HG03575 (cell line): Measurements from ENCODE around the gene GPRC5A.
A peak's percentile ranks its signal among the peaks of the same experiment; 100 is the strongest.

Experiments
- ATAC-seq: cut with Tn5 transposase; IDR thresholded peaks from one replicate; pipeline ENCODE4 v1.9.1; 2021; ENCODE audit not compliant: unreplicated experiment, insufficient number of reproducible peaks, low FRiP score; ENCODE audit errors: extremely low read depth

Gene GPRC5A

DNA sequence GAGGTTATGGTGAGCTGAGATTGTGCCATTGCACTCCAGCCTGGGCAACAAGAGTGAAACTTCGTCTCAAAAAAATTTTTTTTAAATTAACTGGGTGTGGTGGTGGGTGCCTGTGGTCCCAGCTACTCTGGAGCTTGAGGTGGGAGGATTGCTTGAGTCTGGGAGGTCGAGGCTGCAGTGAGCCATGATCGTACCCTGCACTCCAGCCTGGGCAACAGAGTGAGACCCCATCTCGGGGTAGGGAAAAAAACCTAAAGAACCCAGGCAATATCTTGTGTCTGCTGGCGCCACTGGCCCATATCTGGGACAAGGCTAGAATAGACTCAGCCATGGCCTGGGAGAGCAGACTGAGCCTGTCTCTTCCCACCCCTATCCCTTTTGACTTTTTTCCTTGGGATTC, 9.1 kb upstream of the GPRC5A start:
- ATAC-seq = no peak

DNA sequence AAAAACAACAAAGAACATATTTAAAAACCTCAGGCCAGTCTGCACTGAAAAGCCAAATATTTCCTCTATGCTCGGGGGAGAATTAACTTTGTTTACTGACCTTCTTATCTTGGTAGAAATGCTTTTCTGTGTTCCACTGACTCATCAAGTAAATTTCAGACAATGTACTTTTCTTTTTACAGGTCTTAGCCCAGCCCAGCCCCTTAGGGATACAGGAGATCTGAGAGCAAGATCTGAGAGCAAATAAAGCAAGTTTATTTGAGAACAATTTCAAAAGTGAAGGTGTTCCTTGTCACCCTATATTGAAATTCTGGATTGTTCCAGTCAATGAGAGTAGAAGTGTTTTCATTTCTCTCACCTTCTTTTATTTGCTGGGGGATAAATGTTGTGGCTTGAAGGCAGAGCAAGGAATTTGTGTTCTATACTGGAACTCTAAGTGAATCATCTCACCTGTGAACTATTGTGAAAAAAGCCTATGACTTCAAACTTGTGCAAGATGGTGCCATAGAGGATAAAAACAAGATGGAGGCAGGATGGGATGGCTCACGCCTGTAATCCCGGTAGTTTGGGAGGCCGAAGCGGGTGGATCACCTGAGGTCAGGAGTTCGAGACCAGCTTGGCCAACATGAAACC, 7.9 kb upstream of the GPRC5A start:
- no peak for ATAC-seq

DNA sequence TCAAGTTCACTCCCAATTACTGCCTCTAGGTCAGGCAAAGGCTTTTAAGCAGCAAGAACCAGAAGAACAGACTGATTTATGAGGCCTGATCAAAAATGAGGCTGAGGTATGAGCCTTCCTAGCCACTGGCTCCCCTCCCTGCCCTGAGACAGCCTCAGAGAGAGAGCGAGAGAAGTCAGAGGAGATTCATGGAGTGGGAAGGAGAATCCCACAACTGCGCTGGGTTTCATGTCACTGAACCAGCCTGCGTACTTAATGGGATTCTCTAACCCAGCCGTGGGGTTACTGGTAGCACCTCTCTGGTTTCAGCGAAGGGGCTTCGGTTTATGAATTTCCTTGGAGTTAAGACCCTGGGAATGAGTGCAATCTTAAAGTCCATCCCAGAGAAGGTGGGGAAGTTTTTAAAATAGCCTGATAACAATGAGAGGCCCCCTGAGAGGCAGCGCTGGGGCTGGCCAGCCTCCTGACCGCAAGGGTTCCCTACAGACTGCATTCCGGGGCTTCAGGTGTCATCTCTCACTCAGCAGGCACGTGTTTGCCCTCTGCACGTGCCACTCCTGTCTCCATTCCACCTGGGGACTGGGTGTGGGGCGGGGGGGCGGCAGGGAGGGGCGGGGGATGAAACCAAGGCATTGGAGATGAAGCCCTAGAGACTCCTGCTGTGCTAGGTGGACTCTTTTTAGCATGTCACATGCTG, 6.1 kb upstream of the GPRC5A start:
- ATAC-seq = no peak

DNA sequence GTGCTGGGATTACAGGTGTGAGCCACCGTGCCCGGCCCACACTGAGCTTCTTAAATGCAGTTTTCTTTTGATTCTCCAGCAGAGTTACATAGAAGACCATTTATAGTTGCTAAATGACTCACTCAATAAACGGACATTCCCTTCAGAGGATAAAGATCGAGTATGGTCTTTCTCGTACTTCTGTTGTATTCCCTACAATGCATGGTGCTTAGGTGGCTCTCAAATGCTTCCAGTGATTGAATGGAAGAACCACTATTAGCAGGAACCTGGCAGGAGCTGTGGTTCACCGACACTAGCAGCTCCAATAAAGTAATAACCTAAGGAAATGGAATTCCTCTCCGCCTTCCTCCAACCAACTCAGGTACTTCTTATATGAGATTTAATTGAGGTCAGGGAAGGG, 3.9 kb upstream of the GPRC5A start:
- no peak for ATAC-seq

DNA sequence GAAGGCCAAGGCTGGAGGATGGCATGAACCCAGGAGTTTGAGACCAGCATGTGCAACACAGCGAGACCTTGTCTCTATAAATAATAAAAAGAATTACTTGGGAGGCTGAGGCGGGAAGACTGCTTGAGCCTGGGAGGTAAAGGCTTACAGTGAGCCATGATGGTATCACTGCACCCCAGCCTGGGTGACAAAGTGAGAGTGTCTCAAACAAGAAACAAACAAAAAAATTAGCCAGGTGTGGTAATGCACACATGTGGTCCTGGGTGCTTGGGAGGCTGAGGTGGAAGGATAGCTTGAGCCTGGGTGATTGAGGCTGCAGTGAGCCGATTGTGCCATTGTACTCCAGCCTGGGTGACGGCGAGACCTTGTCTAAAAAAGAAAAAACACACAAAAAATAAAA, 1.7 kb upstream of the GPRC5A start:
- no peak for ATAC-seq

DNA sequence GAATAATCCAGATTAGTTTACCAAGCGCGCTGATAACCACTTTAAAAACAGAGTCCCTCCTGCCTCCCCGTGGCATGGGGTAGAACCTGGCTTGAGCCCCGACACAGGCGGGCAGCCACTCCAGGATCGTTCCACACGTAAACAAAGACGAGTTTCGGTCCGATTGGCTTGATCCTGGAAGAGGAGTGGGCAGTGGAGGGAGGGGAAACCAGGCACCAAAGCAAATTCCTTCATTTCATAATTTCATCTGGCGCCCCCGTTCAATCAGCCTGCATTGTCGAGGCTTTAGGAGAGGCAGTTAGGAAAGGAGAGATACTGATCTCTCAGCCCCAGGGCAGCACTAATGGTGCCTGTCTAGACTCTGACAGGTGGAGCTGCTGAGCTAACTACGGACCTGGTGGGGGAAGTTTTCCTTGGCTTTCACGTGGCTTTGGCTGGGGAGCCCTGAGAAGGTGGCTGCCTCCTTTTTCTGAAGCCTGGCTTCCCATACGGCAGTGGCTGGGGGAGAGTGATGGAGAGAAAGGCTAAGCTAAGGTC, 751 bp upstream of the GPRC5A start:
- no peak for ATAC-seq

DNA sequence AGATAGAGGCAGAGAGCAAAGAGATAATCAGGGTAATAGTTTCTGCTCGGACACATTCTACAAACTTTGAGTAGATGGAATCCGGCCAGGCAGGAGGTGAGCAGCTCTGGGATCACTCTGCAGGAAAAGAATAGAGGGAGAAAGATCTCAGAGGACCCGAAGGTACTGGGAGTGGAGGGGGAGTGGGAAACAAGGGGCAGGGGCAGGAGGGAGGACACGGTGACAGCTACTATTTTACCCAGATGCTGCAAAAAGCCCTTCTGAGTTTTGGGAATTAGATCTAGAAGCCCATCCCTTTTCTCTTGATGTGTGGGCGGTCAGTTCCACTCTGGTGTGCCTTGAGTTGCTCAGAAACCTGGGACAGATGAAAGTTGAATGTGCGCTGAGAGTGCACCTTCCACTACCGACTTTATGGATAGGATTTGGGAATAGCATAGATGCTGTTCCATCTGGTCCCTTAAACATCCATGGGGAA, 556 bp downstream of the GPRC5A start:
- ATAC-seq = no peak

DNA sequence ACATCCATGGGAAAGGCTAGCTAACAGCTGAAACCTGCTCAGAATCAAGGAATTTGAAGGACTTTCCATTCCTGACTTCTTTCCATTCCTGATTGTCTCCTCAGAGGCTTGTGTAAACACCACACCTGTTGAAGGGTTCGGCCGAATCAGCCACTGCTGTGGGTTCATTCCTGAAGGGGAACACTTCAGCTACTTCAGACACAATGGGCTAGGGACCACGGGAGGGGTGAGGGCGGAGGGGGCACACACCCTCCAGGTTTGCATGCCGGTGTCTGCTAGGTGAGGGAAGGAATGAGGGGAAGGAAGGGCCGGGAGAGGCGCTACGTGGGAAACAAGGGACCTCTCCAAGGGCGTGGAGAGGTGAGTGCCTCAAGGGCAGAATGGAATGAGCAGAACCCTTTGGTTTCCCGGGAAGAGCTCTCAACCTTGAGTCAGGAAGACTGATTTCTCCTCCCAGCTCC, 1.3 kb downstream of the GPRC5A start:
- no peak for ATAC-seq

DNA sequence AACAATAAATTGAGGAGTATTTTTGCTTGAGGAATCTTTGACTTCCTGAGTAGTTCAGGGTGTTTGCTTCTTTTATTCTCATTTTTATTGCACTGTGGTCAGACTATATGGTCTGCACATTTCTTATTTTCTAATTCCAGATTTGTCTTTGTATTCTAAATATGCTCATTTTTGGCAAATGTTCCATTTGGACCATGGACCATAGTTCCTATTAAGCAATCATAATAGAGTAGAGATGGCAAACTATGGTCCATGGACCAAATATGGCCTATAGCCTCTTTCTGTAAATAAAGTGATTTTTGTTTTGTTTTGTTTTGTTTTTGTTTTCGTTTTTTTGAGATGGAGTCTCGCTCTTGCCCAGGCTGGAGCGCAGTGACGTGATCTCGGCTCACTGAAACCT, 2.1 kb downstream of the GPRC5A start:
- no peak for ATAC-seq

DNA sequence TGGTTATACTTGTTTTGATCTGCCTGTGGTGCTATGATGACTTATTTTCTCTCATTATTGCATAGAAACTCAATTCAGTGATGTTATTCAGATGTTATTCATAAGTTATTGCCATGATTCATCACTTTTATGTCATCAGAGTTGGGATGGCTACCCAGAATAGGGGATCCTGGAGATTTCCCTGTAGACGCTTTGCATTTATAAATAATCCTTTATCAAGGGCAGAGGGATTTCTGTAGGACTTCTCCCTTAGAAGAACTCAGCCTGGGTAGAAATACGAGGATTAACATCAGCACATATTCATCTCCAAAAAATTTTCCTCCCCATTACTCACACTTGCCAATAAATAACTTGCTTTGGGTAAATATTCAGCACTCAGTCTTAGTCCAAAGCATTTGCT, 4.9 kb downstream of the GPRC5A start:
- no peak for ATAC-seq

DNA sequence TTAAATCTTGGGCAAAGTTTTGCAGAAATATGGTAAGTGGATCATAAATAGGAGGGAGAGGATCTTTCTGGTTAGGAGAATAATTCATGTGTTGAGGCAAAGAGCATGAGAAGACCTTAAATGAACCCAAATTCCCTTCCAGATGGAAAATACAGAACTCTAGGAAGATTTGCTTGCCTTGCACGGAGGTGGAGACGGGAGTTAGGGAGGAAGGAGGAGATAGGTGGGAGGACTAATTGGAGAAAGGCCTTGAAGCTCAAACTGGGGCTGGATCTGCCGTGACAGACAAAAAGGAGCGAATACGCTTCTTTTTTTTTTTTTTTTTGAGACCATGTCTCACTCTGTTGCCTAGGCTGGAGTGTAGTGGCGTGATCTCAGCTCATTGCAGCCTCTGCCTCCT, 5.9 kb downstream of the GPRC5A start:
- no peak for ATAC-seq

DNA sequence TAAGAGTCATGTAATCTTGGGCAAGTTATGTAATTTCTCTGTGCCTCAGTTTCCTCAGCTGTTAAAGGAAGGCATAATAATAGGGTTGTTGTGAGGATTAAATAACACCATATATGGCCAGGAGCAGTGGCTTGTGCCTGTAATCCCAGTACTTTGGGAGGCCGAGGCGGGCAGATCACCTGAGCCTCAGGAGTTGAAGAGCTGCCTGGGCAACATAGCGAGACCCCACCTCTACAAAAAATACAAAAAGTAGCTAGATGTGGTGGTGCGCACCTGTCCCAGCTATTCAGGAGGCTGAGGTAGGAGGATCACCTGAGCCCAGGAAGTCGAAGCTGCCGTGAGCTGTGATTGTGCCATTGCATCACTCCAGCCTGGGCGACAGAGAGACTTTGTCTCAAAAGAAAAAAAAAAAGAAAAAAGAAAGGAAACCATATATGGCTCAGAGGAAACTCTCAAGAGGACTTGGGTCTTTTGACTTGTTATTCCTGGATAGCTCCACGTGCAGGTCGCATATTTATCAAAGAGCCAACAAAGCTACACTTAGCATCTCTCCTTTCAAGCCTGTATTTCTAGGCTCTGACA, 6.9 kb downstream of the GPRC5A start:
- no peak for ATAC-seq

DNA sequence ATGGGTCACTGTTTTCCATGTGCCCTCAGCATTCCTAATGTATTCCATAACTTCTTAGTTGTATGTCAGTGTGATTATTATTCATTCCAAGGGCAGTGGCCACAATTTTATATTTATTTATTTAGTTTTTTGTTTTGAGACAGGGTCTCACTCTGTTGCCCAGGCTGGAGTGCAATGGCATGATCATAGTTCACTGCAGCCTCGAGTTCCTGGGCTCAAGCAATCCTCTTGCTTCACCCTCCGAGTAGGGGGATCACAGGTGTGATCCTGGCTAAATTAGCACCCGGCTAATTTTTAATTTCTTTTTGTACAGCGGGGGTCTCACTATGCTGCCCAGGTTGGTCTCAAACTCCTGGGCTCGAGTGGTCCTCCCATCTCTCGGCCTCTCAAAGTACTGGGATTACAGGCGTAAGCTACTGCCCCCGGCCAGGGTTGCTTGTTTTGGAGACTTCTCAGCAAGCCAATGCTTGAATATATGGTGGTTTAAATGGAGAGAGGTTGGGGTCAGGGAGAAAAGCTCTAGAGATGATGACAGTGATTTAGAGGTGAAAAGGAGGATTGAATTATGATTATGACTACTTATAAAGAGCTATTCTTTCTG, 7.6 kb downstream of the GPRC5A start:
- no peak for ATAC-seq

DNA sequence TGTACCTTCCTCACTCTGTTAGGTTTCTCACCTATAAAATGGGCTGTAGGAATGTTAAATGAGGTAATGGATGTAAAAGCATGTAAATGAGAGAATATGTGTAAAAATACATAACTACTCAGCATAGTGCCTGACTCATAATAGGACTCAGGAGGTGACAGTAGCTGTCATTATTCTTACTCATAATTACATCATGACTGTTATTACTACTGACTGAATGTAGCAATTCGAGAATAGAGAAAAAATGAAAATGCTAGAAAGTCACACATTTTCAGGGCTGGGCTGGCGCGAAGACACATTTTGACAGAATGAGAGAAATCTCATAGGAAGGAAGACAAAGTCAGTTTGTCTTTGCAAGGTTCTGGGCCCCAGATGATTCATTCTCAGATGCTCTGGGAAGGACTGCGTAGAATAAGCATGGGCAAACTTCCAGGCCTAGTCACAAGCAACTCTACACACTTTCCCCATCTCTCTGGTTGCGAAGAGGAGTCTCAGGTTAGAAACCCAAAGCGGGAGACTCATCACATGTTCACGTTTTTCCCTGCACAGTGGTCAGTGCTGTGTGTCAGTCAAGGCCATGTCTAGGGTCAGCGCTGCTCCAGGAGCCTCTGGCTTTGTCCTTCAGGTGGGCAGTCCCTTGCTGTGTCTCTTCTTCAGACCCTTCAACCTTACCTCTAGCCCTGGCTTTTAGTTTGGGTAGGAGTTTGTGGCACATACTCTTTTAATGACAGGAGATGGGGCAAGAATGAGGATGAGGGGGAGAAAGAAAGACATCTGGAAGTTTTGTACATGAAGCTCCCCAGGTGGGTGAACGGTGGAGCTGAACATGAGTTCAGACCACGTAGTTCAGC, 8.4 kb downstream of the GPRC5A start:
- peak; percentile 72 for ATAC-seq

DNA sequence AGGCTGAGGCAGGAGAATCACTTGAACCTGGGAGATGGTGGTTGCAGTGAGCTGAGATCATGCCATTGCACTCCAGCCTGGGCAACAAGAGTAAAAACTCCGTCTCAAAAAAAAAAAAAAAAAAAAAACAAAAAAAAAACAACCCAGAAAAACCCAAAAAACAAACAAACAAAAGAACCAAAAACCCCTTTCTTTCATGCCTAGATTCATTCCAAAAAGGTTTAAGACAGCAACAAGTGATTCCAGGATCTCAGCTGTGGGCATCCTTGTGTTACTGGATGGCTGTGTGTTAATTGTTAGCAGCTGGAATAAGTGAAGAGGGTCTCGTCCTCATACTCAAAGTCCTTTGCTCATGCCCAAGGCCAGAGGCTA, 9.4 kb downstream of the GPRC5A start:
- no peak for ATAC-seq

DNA sequence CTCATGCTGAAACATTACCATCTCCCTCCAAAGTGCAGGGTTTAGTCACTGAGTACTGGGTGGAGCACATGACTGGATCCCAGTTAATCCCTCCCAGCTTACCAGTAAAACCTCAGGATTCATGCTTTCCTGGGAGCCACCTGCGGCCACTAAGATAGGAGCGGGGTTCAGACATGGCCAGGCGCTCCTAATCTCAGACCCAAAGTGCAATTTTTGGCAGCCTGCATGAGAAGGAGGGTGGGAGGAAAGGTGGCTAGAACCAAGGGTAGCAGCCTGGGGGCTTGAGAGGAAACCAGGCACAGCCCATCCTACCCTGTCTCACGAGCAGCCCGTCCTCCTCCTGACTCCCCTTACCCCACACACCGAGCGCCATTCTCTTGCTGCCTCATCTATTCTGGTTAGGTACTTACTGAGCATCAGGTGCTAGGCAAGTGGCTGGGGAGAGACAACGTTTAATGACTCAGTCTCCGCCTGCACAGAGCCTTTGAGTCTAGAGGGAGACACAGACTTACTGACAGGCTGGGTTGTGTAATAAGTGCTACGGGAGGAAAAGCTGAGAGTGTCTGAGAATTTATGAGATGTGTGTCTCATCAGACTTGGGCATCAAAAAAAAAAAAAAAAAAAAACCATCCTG, 9.9 kb downstream of the GPRC5A start:
- no peak for ATAC-seq

DNA sequence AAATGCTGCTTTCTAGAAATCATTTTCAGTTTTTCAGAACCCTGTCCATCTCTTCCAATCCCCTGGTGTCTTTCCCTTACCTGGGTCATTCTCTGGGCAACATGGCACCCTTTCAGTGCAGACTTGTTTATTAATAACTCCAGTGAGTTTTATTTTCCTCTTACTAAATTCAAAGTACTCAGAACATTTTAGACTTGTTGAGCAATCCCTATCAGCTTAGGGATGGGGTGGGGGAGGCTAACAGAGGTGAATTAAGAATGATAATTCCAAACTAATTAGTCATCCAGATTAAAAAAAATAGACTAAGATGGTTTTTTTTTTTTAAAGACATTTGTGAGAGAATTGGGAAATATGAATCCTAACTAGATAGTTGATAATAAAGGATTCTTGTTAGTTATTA, 10.7 kb downstream of the GPRC5A start:
- ATAC-seq = no peak
